Measurements from ENCODE around the gene SP2.

SP2 gene

GRCh38 chr17:47942568-47942967 is 46.5 kb downstream of the SP2 start:
- Histone ChIP-seq H3K36me3 (replicated peaks; ENCODE audit: insufficient read depth, low read length) (no peaks in the 10 kb centered on the region), H3K9me2 (replicated peaks; ENCODE audit: insufficient read depth, low read length) (no peaks in the 10 kb centered on the region), H4K20me1 (ENCODE audit: insufficient read depth, low read length) (no peaks in the 10 kb centered on the region), H3K9ac (ENCODE audit: low read length) (peak overlapping the region; percentile 81), H3K79me2 (ENCODE audit: low read length) (peaks cover 21% of the 10 kb centered on the region), H3K4me2 (ENCODE audit: low read depth, low read length) (peak overlapping the region; percentile 98), H3F3A (ENCODE audit: insufficient read depth, low read length) (0 out of 2 replicates have a peak, but pooled peaks cover 3% of the 10 kb centered on the region), H2AFZ (ENCODE audit: low read length) (no peak overlapping the region), H3K27ac (ENCODE audit: low read length) (no peak overlapping the region), H3K4me3 (ENCODE audit: low read length) (peak overlapping the region; percentile 81), H3K4me1 (ENCODE audit: low read length) (peaks cover 17% of the 10 kb centered on the region), H3K27me3 (replicated peaks; ENCODE audit: insufficient read depth, low read length) (no peaks in the 10 kb centered on the region), H3K9me3 (replicated peaks; ENCODE audit: insufficient read depth, low read length) (no peaks in the 10 kb centered on the region)
- DNase-seq, result no peak
- no peak for TF ChIP-seq EZH2phosphoT487 (IDR thresholded peaks at IDR 0.05; ENCODE audit: low read length)
- TF ChIP-seq CTCF (IDR thresholded peaks at IDR 0.05; ENCODE audit: low read length), result no peak
- TF ChIP-seq EZH2 (optimal IDR thresholded peaks at IDR 0.05; ENCODE audit: low read depth, low read length), result no peak

- Histone ChIP-seq H3K4me2 (ENCODE audit: low read depth, low read length) (no peak overlapping the region), H3K9me2 (replicated peaks; ENCODE audit: insufficient read depth, low read length) (no peaks in the 10 kb centered on the region), H2AFZ (ENCODE audit: low read length) (no peak overlapping the region), H4K20me1 (ENCODE audit: insufficient read depth, low read length) (no peaks in the 10 kb centered on the region), H3K4me3 (ENCODE audit: low read length) (no peak overlapping the region), H3K79me2 (ENCODE audit: low read length) (peaks cover 21% of the 10 kb centered on the region), H3K27ac (ENCODE audit: low read length) (no peak overlapping the region), H3F3A (ENCODE audit: insufficient read depth, low read length) (peaks cover 21% of the 10 kb centered on the region), H3K4me1 (ENCODE audit: low read length) (peaks cover 32% of the 10 kb centered on the region), H3K36me3 (replicated peaks; ENCODE audit: insufficient read depth, low read length) (no peaks in the 10 kb centered on the region), H3K9me3 (replicated peaks; ENCODE audit: insufficient read depth, low read length) (no peaks in the 10 kb centered on the region), H3K27me3 (replicated peaks; ENCODE audit: insufficient read depth, low read length) (no peaks in the 10 kb centered on the region), H3K9ac (ENCODE audit: low read length) (no peak overlapping the region)
- TF ChIP-seq CTCF (IDR thresholded peaks at IDR 0.05; ENCODE audit: low read length), result no peak
- no peak for DNase-seq
These were observed 49.0 kb downstream of the SP2 start for GRCh38 chr17:47945080-47945479.

- no peaks in the 10 kb centered on the region for H4K20me1 ChIP-seq (ENCODE audit: insufficient read depth, low read length)
- no peaks in the 10 kb centered on the region for H3K36me3 ChIP-seq (replicated peaks; ENCODE audit: insufficient read depth, low read length)
- H3K9ac ChIP-seq (ENCODE audit: low read length), result no peak overlapping the region
- no peak overlapping the region; the same call in 1 of the 2 replicates for H3K27ac ChIP-seq (ENCODE audit: low read length)
- H3F3A ChIP-seq (ENCODE audit: insufficient read depth, low read length), result peaks cover 26% of the 10 kb centered on the region
- H3K9me3 ChIP-seq (replicated peaks; ENCODE audit: insufficient read depth, low read length), result no peaks in the 10 kb centered on the region
- no peak overlapping the region for H2AFZ ChIP-seq (ENCODE audit: low read length)
- H3K9me2 ChIP-seq (replicated peaks; ENCODE audit: insufficient read depth, low read length), result no peaks in the 10 kb centered on the region
- peaks cover 21% of the 10 kb centered on the region for H3K79me2 ChIP-seq (ENCODE audit: low read length)
- TF ChIP-seq EZH2 (optimal IDR thresholded peaks at IDR 0.05; ENCODE audit: low read depth, low read length) (no peak), CTCF (IDR thresholded peaks at IDR 0.05; ENCODE audit: low read length) (no peak), EZH2phosphoT487 (IDR thresholded peaks at IDR 0.05; ENCODE audit: low read length) (no peak)
- peaks cover 32% of the 10 kb centered on the region for H3K4me1 ChIP-seq (ENCODE audit: low read length)
- H3K27me3 ChIP-seq (replicated peaks; ENCODE audit: insufficient read depth, low read length), result no peaks in the 10 kb centered on the region
- no peak overlapping the region for H3K4me3 ChIP-seq (ENCODE audit: low read length)
- no peak for DNase-seq
- no peak overlapping the region for H3K4me2 ChIP-seq (ENCODE audit: low read depth, low read length)
These were observed 49.8 kb downstream of the SP2 start for GRCh38 chr17:47945529-47946508.
